GM13977 (cell line): Measurements from ENCODE around the gene MCRIP2.

Experiments used
- DNase-seq: peaks from one replicate; pipeline ENCODE4 v3.0.0; 2012; ENCODE audit warnings: low spot score
- in situ Hi-C: fragments of 300-500 bp; cut with MboI; formaldehyde crosslinking; loops from one replicate; pipeline ENCODE4 v1.12.0; 2022; ENCODE audit warnings: low sequenced_read_pairs, low pct_unique_long_range_greater_than_20kb, mixed read lengths, inconsistent platforms; ENCODE audit not compliant: unreplicated experiment
- TF ChIP-seq, protein P1 (sequence below): IDR thresholded peaks from 2 replicates; pipeline ENCODE4 v1.5.1; 2012; ENCODE audit warnings: mild to moderate bottlenecking, control low read depth; ENCODE audit not compliant: insufficient read depth; ENCODE audit errors: extremely low read depth, missing control alignments

MCRIP2 gene

DNA sequence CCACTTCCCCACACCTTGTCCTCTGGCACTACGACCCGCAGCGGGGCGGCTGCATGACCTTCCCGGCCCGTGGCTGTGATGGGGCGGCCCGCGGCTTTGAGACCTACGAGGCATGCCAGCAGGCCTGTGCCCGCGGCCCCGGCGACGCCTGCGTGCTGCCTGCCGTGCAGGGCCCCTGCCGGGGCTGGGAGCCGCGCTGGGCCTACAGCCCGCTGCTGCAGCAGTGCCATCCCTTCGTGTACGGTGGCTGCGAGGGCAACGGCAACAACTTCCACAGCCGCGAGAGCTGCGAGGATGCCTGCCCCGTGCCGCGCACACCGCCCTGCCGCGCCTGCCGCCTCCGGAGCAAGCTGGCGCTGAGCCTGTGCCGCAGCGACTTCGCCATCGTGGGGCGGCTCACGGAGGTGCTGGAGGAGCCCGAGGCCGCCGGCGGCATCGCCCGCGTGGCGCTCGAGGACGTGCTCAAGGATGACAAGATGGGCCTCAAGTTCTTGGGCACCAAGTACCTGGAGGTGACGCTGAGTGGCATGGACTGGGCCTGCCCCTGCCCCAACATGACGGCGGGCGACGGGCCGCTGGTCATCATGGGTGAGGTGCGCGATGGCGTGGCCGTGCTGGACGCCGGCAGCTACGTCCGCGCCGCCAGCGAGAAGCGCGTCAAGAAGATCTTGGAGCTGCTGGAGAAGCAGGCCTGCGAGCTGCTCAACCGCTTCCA lies 8.1 kb upstream of the MCRIP2 start:
- DNase-seq = no peak
- TF ChIP-seq, protein P1, sequence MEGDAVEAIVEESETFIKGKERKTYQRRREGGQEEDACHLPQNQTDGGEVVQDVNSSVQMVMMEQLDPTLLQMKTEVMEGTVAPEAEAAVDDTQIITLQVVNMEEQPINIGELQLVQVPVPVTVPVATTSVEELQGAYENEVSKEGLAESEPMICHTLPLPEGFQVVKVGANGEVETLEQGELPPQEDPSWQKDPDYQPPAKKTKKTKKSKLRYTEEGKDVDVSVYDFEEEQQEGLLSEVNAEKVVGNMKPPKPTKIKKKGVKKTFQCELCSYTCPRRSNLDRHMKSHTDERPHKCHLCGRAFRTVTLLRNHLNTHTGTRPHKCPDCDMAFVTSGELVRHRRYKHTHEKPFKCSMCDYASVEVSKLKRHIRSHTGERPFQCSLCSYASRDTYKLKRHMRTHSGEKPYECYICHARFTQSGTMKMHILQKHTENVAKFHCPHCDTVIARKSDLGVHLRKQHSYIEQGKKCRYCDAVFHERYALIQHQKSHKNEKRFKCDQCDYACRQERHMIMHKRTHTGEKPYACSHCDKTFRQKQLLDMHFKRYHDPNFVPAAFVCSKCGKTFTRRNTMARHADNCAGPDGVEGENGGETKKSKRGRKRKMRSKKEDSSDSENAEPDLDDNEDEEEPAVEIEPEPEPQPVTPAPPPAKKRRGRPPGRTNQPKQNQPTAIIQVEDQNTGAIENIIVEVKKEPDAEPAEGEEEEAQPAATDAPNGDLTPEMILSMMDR = no peak
- in situ Hi-C loops = no loop called here

DNA sequence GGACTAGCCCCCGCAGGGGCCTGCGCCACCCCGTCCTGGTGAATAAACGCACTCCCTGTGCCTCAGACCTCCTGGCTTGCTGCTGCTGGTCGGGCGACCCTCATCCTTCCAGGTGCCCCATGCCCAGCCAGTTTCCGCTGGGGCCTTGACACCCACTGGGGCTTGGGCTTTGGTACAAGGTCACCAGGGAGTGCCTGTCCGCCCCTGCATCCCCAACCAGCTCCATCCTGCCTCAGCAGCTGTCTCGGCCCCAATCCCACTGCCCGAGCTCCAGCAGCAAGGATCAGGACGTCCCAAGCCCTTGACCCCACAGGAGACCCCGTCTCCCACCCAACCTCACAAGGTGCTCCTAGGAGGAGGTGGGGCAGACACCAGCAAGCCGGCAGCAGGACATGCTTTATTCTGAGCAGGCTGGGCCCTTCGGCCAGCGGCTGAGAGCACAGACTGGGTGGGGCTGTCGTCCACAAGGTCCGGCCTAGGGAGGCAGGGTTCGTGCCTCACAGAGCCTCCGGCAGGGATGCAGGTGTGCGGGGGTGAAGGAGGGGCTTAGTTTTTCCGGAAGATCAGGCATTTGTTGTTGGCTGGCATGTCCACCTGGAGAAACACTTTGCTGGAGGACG lies 7.5 kb upstream of the MCRIP2 start:
- in situ Hi-C loops = no loop called here
- TF ChIP-seq, protein P1 = no peak
- no peak for DNase-seq

DNA sequence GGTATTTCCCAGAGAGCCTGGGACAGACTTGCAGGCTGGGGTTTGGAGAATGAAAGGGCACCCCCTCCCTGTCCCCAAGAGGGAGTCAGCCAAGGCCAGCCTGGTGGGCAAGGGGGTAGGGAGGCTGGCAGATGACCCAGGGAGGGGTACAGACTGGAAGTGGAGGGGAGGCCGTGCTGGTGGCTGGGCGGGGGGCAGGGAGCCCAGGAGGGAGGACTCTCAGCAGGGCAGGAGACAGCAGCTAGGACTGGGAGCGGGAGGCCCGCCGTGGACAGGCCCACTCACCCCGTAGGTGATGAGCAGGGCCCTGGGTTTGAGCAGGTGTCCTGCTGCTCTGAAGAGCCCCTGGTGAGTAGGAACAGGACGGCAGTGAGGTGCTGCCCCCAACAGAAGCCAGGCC lies 6.6 kb upstream of the MCRIP2 start:
- in situ Hi-C loops = no loop called here
- TF ChIP-seq, protein P1 = no peak
- DNase-seq = no peak

DNA sequence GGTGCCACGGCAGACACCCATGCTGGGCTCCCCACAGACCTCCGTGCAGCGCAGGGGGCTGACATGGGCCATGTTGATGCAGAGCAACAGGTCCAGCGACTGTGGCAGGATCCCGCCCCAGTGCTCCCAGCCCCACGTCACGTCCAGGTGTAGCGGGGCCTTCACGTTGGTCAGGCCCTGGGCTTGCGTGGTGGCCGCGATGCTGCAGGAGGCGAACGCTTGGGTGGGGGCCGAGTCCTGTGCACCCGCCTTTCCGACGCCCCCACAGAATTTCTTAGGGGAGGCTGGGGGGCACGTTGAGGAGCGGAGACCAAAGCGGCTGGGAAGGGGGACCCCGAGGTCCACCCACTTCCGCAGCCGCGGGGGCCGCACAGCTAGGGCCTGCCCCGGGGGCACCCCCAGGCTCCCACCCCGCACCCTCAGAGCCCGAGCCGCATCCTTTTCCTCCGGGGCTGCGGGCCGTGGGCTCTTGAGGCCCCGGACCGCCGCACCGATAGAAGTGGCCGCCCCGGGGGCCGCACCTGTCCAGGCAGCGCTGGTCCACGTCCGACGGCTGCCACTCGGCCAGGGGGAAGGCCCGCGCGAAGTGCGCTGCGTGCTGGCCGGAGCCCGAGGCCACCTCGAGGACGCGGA lies 5.9 kb upstream of the MCRIP2 start:
- DNase-seq = no peak
- TF ChIP-seq, protein P1 = no peak
- in situ Hi-C loops = no loop called here

DNA sequence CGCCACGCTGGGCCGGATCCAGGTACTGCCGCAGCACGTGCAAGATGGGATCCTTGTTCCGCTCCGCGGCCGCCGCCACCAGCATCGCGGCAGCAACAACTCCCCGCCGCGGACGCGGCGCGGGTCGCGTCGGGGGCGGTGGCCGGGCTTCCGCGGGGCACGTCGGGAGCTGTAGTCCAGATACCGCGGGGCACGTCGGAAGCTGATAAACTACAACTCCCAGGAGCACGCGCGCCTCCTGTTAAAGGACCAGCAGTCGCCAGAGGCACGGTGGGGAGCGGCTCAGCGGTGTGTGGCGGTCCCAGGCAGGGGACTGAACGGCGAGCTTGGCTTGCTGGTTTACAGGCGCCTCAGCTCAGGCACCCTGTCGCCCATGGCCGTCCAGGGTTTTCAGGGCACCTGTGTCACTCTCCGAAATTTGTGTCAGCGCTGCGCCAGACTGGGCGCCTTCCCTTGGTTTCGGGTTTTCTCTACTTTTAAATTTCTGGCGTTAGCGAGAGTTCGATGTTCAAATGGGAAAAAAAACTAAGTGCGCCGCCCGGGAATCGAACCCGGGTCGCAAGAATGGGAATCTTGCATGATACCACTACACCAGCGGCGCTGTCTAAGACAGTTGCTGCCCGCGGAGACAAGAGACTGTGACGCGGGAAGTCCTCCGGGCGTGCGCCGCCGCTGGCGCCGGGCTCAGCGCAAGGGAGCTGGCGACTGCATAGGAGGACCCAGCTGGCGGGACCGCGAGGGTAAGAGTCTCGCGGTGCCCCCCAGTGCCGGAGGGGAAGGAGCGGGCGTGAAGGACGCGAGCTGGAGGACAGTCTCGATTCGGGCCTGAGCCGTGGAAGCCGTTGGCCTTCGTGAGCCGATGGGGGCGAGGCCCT lies 5.2 kb upstream of the MCRIP2 start, which contains the start of gene METTL26:
TSS of gene METTL26 (minus strand) at position 100 of the 875 bp plus-strand sequence. CDS start at position 85, 15 bp downstream.
- peak; percentile 99 for DNase-seq
- in situ Hi-C loops = no loop called here
- TF ChIP-seq, protein P1 = no peak
